Gastrocnemius medialis (tissue), 4 donors: ENCODE results near the gene PXT1. TPM values are rescaled to one million over a fixed set of nuclear protein-coding genes. Genes with fewer than 3 reads are reported as not detected.

Source experiments
- ATAC-seq, 2 donors: fragments of 150-250 bp; one replicate each; pipeline ENCODE4 v1.9.1; 2016
- DNase-seq, 2 donors: peaks; one replicate each; pipeline ENCODE4 v3.0.0-alpha.2; 2019
- H3K27ac ChIP-seq, 4 donors: fragments of 200-600 bp; sonication (generic); 1 replicate in 1 of 4; 2 replicates in 3 of 4; pipeline ENCODE4 v1.5.1; 2016 to 2018; ENCODE audit warnings: mild to moderate bottlenecking in 2 of 4, moderate library complexity in 1 of 4
- H3K27me3 ChIP-seq, 3 donors: fragments of 200-600 bp; sonication (generic) in 2 of 3; 1 replicate in 1 of 3; 2 replicates in 2 of 3; pipeline versions ENCODE4 v1.5.1 to v1.6.0; 2016 to 2019; ENCODE audit warnings: mild to moderate bottlenecking in 1 of 3, moderate library complexity in 1 of 3
- H3K36me3 ChIP-seq, 2 donors: fragments of 200-600 bp; sonication (generic) in 1 of 2; one replicate each; pipeline ENCODE4 v1.5.1; 2017 to 2018
- H3K4me1 ChIP-seq, 2 donors: fragments of 200-600 bp; sonication (generic) in 1 of 2; one replicate each; pipeline ENCODE4 v1.5.1; 2016 to 2017; ENCODE audit warnings: mild to moderate bottlenecking in 2 of 2
- H3K4me3 ChIP-seq, 4 donors: fragments of 200-600 bp; sonication (generic) in 3 of 4; 1 replicate in 1 of 4; 2 replicates in 3 of 4; pipeline ENCODE4 v1.5.1; 2016 to 2019; ENCODE audit warnings: mild to moderate bottlenecking in 2 of 4
- H3K9me3 ChIP-seq, 3 donors: fragments of 200-600 bp; sonication (generic) in 2 of 3; 1 replicate in 1 of 3; 2 replicates in 2 of 3; pipeline ENCODE4 v1.5.1; 2016 to 2019
- POLR2A ChIP-seq, 2 donors: fragments of 450-650 bp; IDR thresholded peaks; one replicate each; pipeline ENCODE4 v1.6.1; 2017; ENCODE audit warnings: antibody characterized with exemption in 2 of 2, mild to moderate bottlenecking in 2 of 2, moderate library complexity in 2 of 2
- in situ Hi-C, 4 donors: fragments of 200-750 bp; cut with MboI; loops; one replicate each; pipeline versions ENCODE4 v1.15.0 to v1.8.0; 2017; ENCODE audit warnings: low sequenced_read_pairs in 4 of 4
- intact Hi-C: fragments of 100-400 bp; cut with DNase I; formaldehyde crosslinking; loops from one replicate; pipeline ENCODE4 v1.15.1; 2023; ENCODE audit warnings: low total_unique reads
- total RNA-seq, 4 donors: library from RNA; depleted of rRNA; stranded (reverse); fragments of >200 nt; gene quantifications; one replicate each; pipeline versions ENCODE4 v1.1.0 to v1.2.3, GENCODE V29; 2016
- TF ChIP-seq, protein P1 (sequence below), 5 experiments: fragments of 450-650 bp in 3 of 5; fragments of 200-600 bp in 2 of 5; sonication (generic) in 2 of 5; IDR thresholded peaks in 4 of 5; conservative IDR thresholded peaks in 1 of 5; 1 replicate in 4 of 5; 2 replicates in 1 of 5; pipeline ENCODE4 v1.5.1; 2016 to 2019; ENCODE audit warnings: antibody characterized with exemption in 5 of 5, mild to moderate bottlenecking in 3 of 5, moderate library complexity in 3 of 5

Gene PXT1
- total RNA-seq, 4 donors from 2014 or later: not detected

DNA sequence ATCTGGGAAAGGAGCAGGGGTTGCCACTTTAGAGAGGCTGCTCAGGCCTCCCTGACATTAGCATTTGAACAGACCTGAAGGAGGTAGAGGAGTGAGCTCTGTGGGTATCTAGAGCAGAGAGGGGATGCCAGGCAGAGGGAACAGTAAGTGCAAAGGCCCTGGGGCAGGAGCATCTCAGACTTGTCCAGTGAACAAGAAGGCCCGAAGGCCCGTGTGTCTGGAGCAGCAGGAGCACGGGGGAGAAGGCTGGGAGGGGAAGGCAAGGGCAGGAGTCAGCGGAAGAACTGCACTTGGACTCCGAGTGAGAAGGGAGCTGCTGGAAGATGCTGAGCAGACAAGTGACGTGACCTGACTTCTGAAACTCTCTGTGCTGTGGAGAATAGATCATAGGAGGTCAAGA lies 70.6 kb downstream of the PXT1 start:
- Histone ChIP-seq H3K4me1 (peaks cover 8 to 12% of the 10 kb centered on the region in 2 donors), H3K4me3 (no peak overlapping the region), H3K36me3 (no peaks in the 10 kb centered on the region), H3K9me3 (no peaks in the 10 kb centered on the region), H3K27ac (no peak overlapping the region), H3K27me3 (no peaks in the 10 kb centered on the region)
- DNase-seq (no peak), ATAC-seq (no peak)
- intact Hi-C loops: no loop called here
- in situ Hi-C loops: loop anchor here in 1 of 4 donors (25.0 kb wide), 1 partner anchor 260 kb away; no protein-coding TSS in a partner anchor
- no peak for TF ChIP-seq POLR2A (IDR thresholded peaks at IDR 0.05)
- TF ChIP-seq, protein P1, sequence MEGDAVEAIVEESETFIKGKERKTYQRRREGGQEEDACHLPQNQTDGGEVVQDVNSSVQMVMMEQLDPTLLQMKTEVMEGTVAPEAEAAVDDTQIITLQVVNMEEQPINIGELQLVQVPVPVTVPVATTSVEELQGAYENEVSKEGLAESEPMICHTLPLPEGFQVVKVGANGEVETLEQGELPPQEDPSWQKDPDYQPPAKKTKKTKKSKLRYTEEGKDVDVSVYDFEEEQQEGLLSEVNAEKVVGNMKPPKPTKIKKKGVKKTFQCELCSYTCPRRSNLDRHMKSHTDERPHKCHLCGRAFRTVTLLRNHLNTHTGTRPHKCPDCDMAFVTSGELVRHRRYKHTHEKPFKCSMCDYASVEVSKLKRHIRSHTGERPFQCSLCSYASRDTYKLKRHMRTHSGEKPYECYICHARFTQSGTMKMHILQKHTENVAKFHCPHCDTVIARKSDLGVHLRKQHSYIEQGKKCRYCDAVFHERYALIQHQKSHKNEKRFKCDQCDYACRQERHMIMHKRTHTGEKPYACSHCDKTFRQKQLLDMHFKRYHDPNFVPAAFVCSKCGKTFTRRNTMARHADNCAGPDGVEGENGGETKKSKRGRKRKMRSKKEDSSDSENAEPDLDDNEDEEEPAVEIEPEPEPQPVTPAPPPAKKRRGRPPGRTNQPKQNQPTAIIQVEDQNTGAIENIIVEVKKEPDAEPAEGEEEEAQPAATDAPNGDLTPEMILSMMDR (IDR thresholded peaks at IDR 0.05 in 4 of 5, conservative IDR thresholded peaks at IDR 0.05 in 1 of 5): no peak

DNA sequence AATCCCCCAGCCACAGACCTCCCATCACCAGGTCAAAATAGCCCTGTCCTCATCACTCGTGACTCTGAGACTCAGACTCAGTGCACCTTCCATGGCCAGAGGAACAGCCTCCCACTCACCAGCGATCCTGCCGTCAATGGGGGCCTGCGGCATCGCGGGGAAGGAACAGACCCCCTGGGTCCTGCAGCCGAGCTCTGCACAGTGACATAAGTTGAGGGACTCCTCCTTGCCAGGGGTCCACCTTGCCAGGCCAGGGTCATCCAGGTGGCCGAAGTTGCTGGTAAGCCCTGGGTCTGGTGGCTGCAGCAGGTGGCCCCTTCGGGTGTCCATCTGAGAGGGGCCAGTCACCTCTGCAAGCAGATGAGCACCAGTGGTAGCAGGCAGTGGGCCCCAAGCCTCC lies 71.4 kb downstream of the PXT1 start:
- Histone ChIP-seq H3K9me3 (no peaks in the 10 kb centered on the region), H3K4me1 (peaks cover 8 to 12% of the 10 kb centered on the region in 2 donors), H3K27ac (no peak overlapping the region), H3K27me3 (no peaks in the 10 kb centered on the region), H3K36me3 (no peaks in the 10 kb centered on the region), H3K4me3 (no peak overlapping the region)
- no peak for ATAC-seq
- no peak for TF ChIP-seq POLR2A (IDR thresholded peaks at IDR 0.05)
- TF ChIP-seq, protein P1 (IDR thresholded peaks at IDR 0.05 in 4 of 5, conservative IDR thresholded peaks at IDR 0.05 in 1 of 5): no peak
- in situ Hi-C loops: loop anchor here in 1 of 4 donors (25.0 kb wide), 1 partner anchor 259 kb away; no protein-coding TSS in a partner anchor
- no peak for DNase-seq
- intact Hi-C loops: no loop called here

DNA sequence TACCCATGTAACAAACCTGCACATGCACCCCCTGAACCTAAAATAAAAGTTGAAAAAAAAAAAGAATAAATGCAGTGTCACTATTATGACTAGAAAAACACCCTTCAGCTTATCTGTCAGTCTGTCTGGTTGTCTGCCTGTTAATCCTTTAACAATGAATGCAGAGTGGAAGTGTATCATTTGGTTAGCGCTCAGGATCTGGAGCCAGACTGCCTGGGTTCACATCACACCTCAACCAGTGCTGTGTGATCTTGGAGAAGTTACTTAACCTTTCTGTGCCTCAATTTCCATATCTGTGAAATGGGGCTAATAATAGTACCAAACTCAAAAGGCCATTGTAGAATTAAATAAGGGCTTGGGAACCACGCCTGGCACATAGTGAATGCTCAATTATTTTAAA lies 72.0 kb downstream of the PXT1 start:
- ATAC-seq: no peak
- in situ Hi-C loops: loop anchor here in 1 of 4 donors (25.0 kb wide), 1 partner anchor 258 kb away; no protein-coding TSS in a partner anchor

DNA sequence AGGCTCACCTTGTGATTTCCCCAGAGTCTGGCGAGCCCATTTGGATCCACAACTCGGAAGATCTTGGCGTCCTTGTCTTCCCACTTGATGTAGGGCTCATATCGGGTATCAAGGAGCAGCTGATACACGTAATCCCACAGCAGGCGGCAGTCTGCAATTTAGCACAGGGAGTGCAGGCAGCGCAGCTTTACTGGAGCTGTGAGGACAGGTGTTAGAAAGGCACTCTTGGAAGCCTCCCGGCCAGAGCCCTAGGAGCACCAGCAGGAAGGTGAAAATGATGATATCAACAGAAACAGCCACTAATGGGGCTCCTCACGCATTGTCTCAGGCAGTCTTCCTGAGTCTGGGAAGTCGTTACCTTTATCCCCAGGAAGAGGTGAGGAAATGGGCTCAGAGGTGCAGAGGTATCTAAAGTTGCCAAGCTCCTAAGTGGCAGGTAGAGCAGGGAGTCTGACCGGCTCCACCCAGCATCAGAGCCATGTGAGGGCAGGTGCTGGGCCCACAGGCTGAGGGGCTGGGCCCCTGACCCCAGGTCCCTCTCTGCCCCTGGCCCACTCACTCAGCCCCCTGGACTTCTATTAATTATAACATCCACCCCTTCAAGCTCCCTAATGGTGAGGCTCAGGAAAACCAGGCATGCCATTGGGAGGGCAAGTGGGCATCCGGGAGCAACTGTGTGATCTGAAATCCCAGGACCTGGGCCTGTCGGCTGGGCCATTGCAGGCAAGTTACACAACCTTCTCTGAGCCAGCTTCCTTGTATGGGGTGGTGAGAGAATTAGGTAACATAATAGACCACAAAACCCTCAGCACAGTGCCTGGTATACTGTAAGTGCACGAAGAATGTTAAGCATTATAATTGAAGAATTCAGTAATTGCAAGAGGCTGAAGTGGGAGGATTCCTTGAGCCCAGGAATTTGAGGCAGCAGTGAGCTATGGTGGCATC lies 73.5 kb downstream of the PXT1 start:
- intact Hi-C loops (loop anchor here (2.0 to 10.0 kb wide), 2 partner anchors 76 to 244 kb away; no protein-coding TSS in a partner anchor), in situ Hi-C loops (loop anchor here in 2 of 4 donors (10.0 to 25.0 kb wide), 2 partner anchors 64 to 257 kb away; no protein-coding TSS in a partner anchor)
- no peak overlapping the region for H3K4me3 ChIP-seq
- H3K4me1 ChIP-seq: peaks cover 8 to 12% of the 10 kb centered on the region in 2 donors
- peak; percentile 71 to 85 for DNase-seq
- peak overlapping the region; percentile 39 to 69 (median 52) for H3K27ac ChIP-seq
- TF ChIP-seq POLR2A (IDR thresholded peaks at IDR 0.05): no peak
- TF ChIP-seq, protein P1 (IDR thresholded peaks at IDR 0.05 in 4 of 5, conservative IDR thresholded peaks at IDR 0.05 in 1 of 5): no peak
- H3K27me3 ChIP-seq: no peaks in the 10 kb centered on the region
- ATAC-seq: peak; percentile 99
- no peaks in the 10 kb centered on the region for H3K36me3 ChIP-seq
- no peaks in the 10 kb centered on the region for H3K9me3 ChIP-seq

More for the DNA sequence above, 72.0 kb downstream of the PXT1 start:
- Histone ChIP-seq H3K36me3 (no peaks in the 10 kb centered on the region), H3K4me1 (peaks cover 8 to 12% of the 10 kb centered on the region in 2 donors), H3K27me3 (no peaks in the 10 kb centered on the region), H3K27ac (no peak overlapping the region), H3K9me3 (no peaks in the 10 kb centered on the region), H3K4me3 (no peak overlapping the region)
- DNase-seq: no peak
- TF ChIP-seq, protein P1 (IDR thresholded peaks at IDR 0.05 in 4 of 5, conservative IDR thresholded peaks at IDR 0.05 in 1 of 5): no peak
- TF ChIP-seq POLR2A (IDR thresholded peaks at IDR 0.05): no peak
- intact Hi-C loops: no loop called here
